Tibial artery (tissue), 4 donors: ENCODE measurements around the gene IFNA6.
"Not testable (repeated sequence)": the region's sequence is repeated elsewhere in the genome, so short reads cannot be mapped to it uniquely, and the experiment has no call there.

Source experiments
- DNase-seq, 2 donors: peaks; one replicate each; pipeline ENCODE4 v3.0.0-alpha.2; 2019
- H3K27ac ChIP-seq, 2 donors: fragments of 200-600 bp; sonication (generic) in 1 of 2; 1 replicate in 1 of 2; 2 replicates in 1 of 2; pipeline ENCODE4 v1.5.1; 2018 to 2019; ENCODE audit warnings: mild to moderate bottlenecking in 1 of 2
- H3K27me3 ChIP-seq, 2 donors: fragments of 200-600 bp; sonication (generic) in 1 of 2; one replicate each; pipeline versions ENCODE4 v1.5.1 to v1.6.0; 2016 to 2019
- H3K36me3 ChIP-seq, 3 donors: fragments of 200-600 bp; sonication (generic) in 2 of 3; one replicate each; pipeline ENCODE4 v1.5.1; 2016 to 2019; ENCODE audit warnings: mild to moderate bottlenecking in 2 of 3
- H3K4me1 ChIP-seq, 4 donors: fragments of 200-600 bp; sonication (generic) in 2 of 4; 1 replicate in 3 of 4; 2 replicates in 1 of 4; pipeline ENCODE4 v1.5.1; 2016 to 2019
- H3K4me3 ChIP-seq, 2 donors: fragments of 200-600 bp; sonication (generic) in 1 of 2; 1 replicate in 1 of 2; 2 replicates in 1 of 2; pipeline ENCODE4 v1.5.1; 2018 to 2019; ENCODE audit warnings: mild to moderate bottlenecking in 2 of 2
- H3K9me3 ChIP-seq, 3 donors: fragments of 200-600 bp; sonication (generic) in 1 of 3; one replicate each; pipeline ENCODE4 v1.5.1; 2016 to 2019
- CTCF ChIP-seq, 2 experiments: fragments of 200-600 bp in 1 of 2; fragments of 450-650 bp in 1 of 2; IDR thresholded peaks; one replicate each; pipeline ENCODE4 v1.5.1; 2017 to 2019; ENCODE audit warnings: antibody characterized with exemption in 2 of 2, mild to moderate bottlenecking in 1 of 2, moderate library complexity in 1 of 2
- intact Hi-C: fragments of 100-400 bp; cut with DNase I; formaldehyde crosslinking; loops from one replicate; pipeline ENCODE4 v1.15.0; 2023; ENCODE audit warnings: low total_unique reads

The IFNA6 gene

GRCh38 chr9:21385131-21385670 is 34.5 kb upstream of the IFNA6 start, which contains the start of gene IFNA2:
IFNA2 (minus strand) TSS chr9:21385398; CDS start chr9:21385329, 69 bp downstream.
- intact Hi-C loops, result no loop called here
- Histone ChIP-seq H3K4me1 (no peaks in the 10 kb centered on the region), H3K27ac (no peak within 1 kb of the TSS), H3K36me3 (no peaks in the 10 kb centered on the region), H3K4me3 (no peak within 1 kb of the TSS), H3K9me3 (no peaks in the 10 kb centered on the region), H3K27me3 (peaks cover 0 to 23% of the 10 kb centered on the region in 2 donors)
- no peak for DNase-seq
- no peak for TF ChIP-seq CTCF (IDR thresholded peaks at IDR 0.05)

- H3K4me1 ChIP-seq, result no peaks in the 10 kb centered on the region
- TF ChIP-seq CTCF (IDR thresholded peaks at IDR 0.05), result no peak
- DNase-seq, result no peak
- no peaks in the 10 kb centered on the region for H3K9me3 ChIP-seq
- H3K36me3 ChIP-seq, result no peaks in the 10 kb centered on the region
- intact Hi-C loops, result no loop called here
- no peak overlapping the region for H3K27ac ChIP-seq
- H3K27me3 ChIP-seq, result peaks cover 0 to 26% of the 10 kb centered on the region in 2 donors
- H3K4me3 ChIP-seq, result no peak overlapping the region
Observed at GRCh38 chr9:21383627-21384026, 32.9 kb upstream of the IFNA6 start.

- no peak for DNase-seq
- H3K4me1 ChIP-seq, result no peaks in the 10 kb centered on the region
- intact Hi-C loops, result loop anchor here (2.0 kb wide), 1 partner anchor 25 kb away; no protein-coding TSS in a partner anchor
- peaks cover 0 to 19% of the 10 kb centered on the region in 2 donors for H3K27me3 ChIP-seq
- no peaks in the 10 kb centered on the region for H3K36me3 ChIP-seq
- TF ChIP-seq CTCF (IDR thresholded peaks at IDR 0.05), result no peak
- no peaks in the 10 kb centered on the region for H3K9me3 ChIP-seq
- H3K4me3 ChIP-seq, result no peak overlapping the region
- no peak overlapping the region for H3K27ac ChIP-seq
Observed at GRCh38 chr9:21381448-21382339, 31.0 kb upstream of the IFNA6 start.

GRCh38 chr9:21371467-21371866 is 20.8 kb upstream of the IFNA6 start:
- DNase-seq, intact Hi-C loops, H3K4me3 ChIP-seq, H3K27me3 ChIP-seq, H3K36me3 ChIP-seq, H3K9me3 ChIP-seq, H3K27ac ChIP-seq, H3K4me1 ChIP-seq: not testable (repeated sequence)

- H3K4me1 ChIP-seq, result no peaks in the 10 kb centered on the region
- H3K9me3 ChIP-seq, result no peaks in the 10 kb centered on the region
- no peak within 1 kb of the TSS for H3K27ac ChIP-seq
- intact Hi-C loops, result no loop called here
- H3K27me3 ChIP-seq, result peaks cover 0 to 5% of the 10 kb centered on the region in 2 donors
- no peak for DNase-seq
- no peak for TF ChIP-seq CTCF (IDR thresholded peaks at IDR 0.05)
- no peaks in the 10 kb centered on the region for H3K36me3 ChIP-seq
- H3K4me3 ChIP-seq, result no peak within 1 kb of the TSS
Observed at GRCh38 chr9:21367957-21368356, 17.3 kb upstream of the IFNA6 start, which contains the start of gene IFNA13. IFNA13 (minus strand) TSS chr9:21368057; CDS start chr9:21368010, 47 bp downstream.

- DNase-seq, intact Hi-C loops: not testable (repeated sequence)
Observed at GRCh38 chr9:21367169-21367568, 16.5 kb upstream of the IFNA6 start.

More at GRCh38 chr9:21367169-21367568, 16.5 kb upstream of the IFNA6 start:
- not testable (repeated sequence) for H3K36me3 ChIP-seq, H3K27ac ChIP-seq, H3K4me1 ChIP-seq, H3K9me3 ChIP-seq, H3K4me3 ChIP-seq, H3K27me3 ChIP-seq
